NB4 (cell line): ENCODE measurements around the gene SMAD7.

Experiments
- DNase-seq: peaks from one replicate; pipeline ENCODE4 v3.0.0; 2010; ENCODE audit warnings: low read depth
- H3K4me3 ChIP-seq: one replicate; pipeline ENCODE4 v1.5.1; 2011; ENCODE audit warnings: mild to moderate bottlenecking, low read depth, low read length, moderate library complexity
- MYC ChIP-seq: IDR thresholded peaks from 2 replicates; pipeline ENCODE4 v1.6.1; 2011; ENCODE audit warnings: low read depth, low read length
- POLR2A ChIP-seq: IDR thresholded peaks from 2 replicates; pipeline ENCODE4 v1.6.1; 2011; ENCODE audit warnings: mild to moderate bottlenecking; ENCODE audit not compliant: insufficient read length; ENCODE audit errors: extremely low read depth
- TF ChIP-seq, protein P1 (sequence below): IDR thresholded peaks from 2 replicates; pipeline ENCODE4 v1.6.1; 2011; ENCODE audit warnings: low read depth, low read length
- TF ChIP-seq, protein P2 (sequence below): IDR thresholded peaks from one replicate; pipeline ENCODE4 v1.5.1; 2012; ENCODE audit warnings: low read depth, low read length

Gene SMAD7

GRCh38 chr18:48979944-48980890, 29.5 kb upstream of the SMAD7 start:
- TF ChIP-seq, protein P1, sequence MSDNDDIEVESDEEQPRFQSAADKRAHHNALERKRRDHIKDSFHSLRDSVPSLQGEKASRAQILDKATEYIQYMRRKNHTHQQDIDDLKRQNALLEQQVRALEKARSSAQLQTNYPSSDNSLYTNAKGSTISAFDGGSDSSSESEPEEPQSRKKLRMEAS, result peak; percentile 36; the same call in 1 of the 2 replicates
- 0 out of 2 replicates have a peak, but pooled peaks have one; percentile 12 for TF ChIP-seq MYC
- TF ChIP-seq, protein P2, sequence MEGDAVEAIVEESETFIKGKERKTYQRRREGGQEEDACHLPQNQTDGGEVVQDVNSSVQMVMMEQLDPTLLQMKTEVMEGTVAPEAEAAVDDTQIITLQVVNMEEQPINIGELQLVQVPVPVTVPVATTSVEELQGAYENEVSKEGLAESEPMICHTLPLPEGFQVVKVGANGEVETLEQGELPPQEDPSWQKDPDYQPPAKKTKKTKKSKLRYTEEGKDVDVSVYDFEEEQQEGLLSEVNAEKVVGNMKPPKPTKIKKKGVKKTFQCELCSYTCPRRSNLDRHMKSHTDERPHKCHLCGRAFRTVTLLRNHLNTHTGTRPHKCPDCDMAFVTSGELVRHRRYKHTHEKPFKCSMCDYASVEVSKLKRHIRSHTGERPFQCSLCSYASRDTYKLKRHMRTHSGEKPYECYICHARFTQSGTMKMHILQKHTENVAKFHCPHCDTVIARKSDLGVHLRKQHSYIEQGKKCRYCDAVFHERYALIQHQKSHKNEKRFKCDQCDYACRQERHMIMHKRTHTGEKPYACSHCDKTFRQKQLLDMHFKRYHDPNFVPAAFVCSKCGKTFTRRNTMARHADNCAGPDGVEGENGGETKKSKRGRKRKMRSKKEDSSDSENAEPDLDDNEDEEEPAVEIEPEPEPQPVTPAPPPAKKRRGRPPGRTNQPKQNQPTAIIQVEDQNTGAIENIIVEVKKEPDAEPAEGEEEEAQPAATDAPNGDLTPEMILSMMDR, result no peak
- TF ChIP-seq POLR2A, result no peak
- DNase-seq, result peak; percentile 75
- H3K4me3 ChIP-seq, result no peak overlapping the region

GRCh38 chr18:48977914-48978313, 27.1 kb upstream of the SMAD7 start:
- H3K4me3 ChIP-seq, result no peak overlapping the region
- TF ChIP-seq, protein P1, result no peak
- TF ChIP-seq, protein P2, result no peak
- no peak for TF ChIP-seq POLR2A
- TF ChIP-seq MYC, result no peak
- DNase-seq, result no peak

DNA sequence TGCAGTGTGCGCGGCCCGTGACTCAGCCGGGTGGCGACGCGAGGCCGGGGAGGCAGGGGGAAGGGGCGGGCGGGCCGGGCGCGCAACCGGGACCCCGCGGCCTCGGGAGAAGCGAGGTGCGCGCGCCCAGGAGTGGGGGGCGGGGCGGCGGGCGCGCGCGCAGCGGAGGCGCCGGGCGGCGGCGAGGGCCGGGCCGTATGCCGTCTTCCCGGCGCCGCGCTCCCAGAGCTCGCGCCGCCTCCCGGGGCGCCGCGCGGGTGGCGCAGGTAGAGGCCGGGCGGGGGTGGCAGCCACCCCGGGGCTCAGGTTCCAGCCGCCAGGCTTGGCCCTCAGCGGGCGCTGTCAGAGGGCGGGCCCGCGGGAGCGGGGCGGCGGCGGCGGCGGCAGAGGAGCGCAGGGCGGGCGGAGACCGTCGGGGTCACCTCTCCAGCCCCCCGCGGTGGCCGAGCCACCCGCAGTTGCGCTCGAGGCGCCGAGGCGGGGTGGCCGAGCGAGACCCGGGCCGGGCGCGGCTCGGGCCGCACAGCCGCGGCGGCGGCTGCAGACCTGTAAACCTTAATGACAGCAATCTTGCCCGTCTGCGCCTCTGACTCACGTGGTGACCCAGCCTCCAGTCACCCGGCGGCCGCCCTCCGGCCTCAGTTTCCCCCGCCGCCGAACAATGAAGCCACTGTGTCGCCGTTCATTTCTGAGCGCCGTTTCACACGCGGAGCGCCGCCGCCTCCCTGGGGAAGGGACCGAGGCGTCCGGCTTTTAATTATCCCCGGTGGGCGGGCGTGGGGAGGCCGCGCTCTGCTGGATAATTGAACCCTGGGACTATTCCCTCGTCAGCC, 25.3 kb upstream of the SMAD7 start:
- peak; percentile 70 for DNase-seq
- TF ChIP-seq, protein P1, result 0 out of 2 replicates have a peak, but pooled peaks have one; percentile 12
- TF ChIP-seq, protein P2, result no peak
- peak overlapping the region; percentile 36 for H3K4me3 ChIP-seq

DNA sequence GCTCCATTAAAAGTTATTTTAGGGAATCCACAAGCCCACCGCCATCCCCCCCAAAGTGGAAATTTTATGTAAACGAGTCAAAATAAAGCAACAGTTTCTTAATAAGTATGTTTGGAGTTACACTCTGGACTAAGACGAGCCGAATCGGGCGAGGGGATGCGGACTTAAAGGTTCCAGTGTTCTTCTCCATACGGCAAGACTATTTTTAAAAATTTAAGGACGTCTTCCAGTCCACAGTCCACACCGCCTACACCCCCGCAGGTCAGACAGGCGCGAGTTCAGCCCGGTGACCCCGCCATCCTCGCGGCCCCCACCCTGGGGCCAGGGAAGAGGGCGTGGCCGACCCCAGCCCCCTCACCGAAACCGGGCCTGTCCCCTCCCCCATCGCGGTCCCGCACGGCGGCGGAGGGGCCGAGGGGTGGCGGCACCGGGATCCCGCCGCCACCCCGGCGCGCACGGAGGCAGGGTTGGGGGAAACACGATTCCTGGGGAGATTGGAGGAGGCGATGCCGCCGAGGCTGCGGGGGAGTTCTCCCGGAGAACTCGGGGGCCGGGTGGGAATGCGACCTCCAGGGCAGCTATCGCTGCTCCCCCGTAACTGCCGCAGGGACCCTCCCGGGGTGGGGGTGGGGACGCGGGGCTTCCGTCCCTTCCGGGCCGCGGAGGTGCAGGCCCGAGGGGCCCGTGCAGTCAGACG, 24.5 kb upstream of the SMAD7 start:
- peak overlapping the region; percentile 36 for H3K4me3 ChIP-seq
- TF ChIP-seq POLR2A (no peak), MYC (no peak)
- TF ChIP-seq, protein P1, result no peak
- TF ChIP-seq, protein P2, result no peak
- DNase-seq, result no peak

DNA sequence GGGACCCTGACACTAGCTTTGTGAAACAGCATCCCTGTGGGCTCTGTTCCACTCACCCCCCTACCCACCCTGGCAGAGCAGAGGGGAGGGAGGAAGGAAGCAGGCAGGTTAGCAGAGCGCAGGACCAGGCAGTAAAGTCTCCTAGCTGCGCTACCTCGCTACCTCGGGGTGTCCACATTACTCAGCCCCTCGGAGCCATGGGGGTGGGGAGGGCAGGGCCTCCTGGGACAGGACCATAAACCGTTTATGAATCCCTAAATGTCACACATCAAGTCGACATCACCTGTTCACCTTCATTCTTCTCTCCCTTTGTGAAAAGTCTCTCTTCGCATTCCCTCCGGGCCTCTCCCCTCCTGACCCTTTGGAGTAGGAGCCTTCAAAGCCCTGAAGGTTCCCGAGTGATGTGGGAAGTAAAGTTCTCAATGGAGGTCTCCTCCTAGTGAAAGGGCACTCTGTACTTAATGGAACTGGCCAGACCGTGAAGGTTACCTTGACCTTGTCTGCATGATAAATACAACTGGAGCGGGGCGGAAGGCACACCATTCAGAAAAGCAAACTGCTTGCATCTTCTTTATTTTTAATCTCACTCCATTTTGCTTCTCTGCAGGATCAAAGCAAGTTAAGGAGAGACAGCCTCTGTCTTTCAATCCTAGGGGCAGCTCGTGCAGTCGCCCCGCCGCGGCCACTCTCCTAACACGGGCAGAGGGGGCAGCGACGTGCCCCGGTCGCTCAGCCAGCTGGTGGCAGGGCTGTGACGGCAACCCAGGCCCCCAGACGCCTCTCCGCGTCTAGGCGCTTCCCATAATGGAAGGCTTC, 23.7 kb upstream of the SMAD7 start:
- H3K4me3 ChIP-seq, result no peak overlapping the region
- DNase-seq, result no peak
- TF ChIP-seq MYC (no peak), POLR2A (no peak)
- TF ChIP-seq, protein P1, result no peak
- TF ChIP-seq, protein P2, result no peak
